HG02840 (cell line): ENCODE data around the gene ORMDL2.

Experiments used
- ATAC-seq: cut with Tn5 transposase; IDR thresholded peaks from one replicate; pipeline ENCODE4 v1.9.1; 2021; ENCODE audit warnings: mild to moderate bottlenecking, moderate library complexity, moderate number of reproducible peaks; ENCODE audit not compliant: unreplicated experiment, low FRiP score

Gene ORMDL2, protein sequence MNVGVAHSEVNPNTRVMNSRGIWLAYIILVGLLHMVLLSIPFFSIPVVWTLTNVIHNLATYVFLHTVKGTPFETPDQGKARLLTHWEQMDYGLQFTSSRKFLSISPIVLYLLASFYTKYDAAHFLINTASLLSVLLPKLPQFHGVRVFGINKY

DNA sequence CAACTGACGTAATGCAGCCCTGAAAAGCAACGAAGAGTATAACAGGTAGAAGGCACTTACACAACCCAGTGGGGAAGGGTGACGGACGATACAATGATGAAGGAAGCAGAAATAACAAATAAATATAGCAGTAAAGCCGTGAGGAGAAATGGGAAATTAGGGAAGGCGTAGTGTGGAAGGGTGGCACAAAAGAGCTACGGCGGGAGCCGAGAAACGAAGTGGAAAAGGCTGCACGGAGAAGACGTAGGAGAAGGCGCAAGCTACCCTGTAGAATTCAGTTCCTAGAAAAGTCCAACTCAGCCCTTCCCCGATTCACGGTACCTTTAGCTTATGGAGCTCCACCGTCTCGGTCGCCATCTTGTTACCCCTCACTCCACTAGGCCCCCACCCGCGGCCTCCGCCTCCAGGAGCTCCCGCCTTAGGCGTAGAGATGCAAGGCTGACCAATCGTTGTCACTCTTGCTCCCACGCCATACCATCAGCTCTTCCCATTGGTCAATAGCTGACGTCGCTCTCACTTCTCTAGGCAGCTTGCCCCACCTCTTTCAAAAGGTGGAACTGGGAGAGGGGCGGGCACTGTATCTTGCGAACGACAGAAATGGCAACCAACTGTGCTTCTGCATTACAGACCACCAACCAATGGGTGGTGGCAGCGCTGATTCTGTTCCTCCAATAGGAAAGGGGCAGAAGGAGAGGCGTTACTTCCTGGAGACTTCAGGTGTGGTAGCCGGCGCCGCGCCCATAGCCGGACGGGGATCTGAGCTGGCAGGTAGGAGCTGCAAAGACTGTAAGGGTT is at the start of gene ORMDL2, which contains the start of gene SARNP:
Gene ORMDL2 (plus strand): TSS at position 697 of the 795 bp plus-strand sequence. CDS start 959 bp downstream, outside the sequence.
Gene SARNP (minus strand): TSS at position 380 of the 795 bp plus-strand sequence. CDS start 23 bp downstream, at position 357.
- peak; percentile 98 for ATAC-seq

DNA sequence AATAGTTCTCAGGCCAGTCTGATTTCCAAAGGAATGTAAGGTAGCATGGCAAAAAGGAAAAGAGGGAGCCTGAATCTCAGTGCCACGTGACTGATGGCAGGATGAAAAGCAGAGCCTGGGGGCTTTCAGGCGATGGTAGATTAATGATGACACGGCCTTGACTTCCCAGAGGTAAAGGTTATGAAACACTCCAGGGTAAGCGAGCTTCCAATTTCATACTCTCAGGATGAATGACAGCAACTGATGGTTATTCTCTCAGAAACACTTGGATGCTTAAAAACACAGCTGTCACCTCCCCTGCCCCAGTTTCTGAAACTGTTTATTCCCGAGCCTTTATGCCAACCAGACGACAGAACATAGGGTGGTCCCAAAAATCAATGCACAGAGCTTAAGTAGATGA is 46.1 kb upstream of the ORMDL2 start:
- ATAC-seq: no peak

DNA sequence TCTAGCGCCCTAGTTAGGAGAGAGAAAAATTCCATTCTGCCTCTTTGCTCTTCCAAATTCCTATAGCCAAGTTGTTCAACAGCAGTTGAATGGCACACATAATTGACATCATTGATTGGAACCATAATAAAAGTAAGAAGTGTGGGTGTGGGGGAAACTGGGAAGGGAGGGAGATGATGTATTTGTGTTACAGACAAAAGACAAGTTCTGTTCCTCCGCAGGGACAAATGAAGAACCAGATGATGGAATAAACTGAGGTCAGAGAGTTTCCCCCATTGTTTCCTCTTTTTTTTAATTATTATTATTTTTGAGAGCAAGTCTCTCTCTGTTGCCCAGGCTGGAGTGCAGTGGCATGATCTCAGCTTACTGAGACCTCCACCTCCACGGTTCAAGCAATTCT is 40.0 kb upstream of the ORMDL2 start:
- no peak for ATAC-seq

DNA sequence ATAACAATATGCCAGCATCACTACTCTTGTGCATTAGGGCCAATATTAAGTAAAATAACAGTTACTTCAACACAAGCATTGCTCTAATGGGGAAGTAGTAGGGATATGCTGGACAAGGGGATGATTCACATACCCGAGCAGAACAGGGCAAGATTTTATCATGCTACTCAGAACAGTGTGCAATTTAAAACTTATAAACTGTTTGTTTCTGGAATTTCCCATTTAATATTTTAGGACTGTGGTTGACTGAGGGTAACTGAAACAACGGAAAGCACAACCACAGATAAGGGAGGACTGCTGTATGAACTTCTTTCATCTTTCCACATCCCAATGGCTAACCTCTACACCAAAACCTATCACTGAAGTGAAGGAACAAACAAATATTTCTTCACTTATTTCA is 37.2 kb upstream of the ORMDL2 start:
- ATAC-seq: no peak

DNA sequence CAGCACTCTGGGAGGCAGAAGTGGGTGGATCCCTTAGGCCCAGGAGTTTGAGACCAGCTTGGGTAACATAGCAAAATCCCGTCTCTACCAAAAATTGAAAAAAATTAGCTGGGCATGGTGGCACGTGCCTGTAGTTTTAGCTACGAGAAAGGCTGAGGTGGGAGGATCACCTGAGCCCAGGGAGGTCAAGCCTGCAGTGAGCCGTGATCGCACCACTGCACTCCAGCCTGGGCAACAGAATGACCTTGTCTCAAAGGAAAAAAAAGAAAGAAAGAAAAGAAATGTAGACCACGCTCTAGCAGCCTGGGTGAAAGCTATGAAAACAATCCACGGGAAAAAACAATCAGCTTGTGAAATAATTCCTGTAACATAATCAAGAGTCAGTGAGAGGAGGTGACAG is 29.3 kb upstream of the ORMDL2 start:
- no peak for ATAC-seq

DNA sequence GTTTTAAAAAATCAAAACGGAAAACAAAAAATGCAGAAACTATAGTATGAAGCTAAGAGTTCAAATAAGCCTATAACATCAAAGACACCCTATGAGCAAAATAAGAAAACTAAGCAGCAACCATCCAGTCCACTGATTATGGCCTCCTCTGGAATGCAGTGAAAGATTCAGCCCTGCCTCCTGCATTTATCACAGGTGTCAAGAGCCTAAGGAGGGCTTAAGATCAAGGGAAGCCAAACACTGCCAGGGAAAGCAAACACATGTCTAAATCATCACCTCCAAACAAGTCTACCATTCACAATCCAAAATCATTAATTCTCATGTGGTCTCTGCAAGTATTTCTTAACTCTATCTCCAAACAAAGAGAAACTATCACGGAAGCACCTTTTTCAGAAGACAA is 28.7 kb upstream of the ORMDL2 start:
- ATAC-seq: no peak

DNA sequence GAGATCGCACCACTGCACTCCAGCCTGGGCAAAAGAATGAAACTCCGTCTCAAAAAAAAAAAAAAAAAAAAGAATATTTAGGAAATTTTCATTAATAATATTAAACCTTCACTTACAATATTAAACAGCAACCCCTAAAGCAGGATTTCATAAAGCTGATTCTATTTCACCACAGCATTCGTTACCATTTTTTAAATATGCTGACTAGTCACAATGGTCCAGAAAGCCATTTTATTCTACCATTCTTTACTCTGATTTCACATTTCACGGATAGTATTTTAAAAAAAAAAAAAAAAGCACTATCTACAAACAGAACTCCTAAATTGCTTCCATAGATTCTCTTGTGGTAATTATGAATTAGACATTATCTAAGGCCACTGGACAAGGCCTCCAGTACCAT is 27.9 kb upstream of the ORMDL2 start:
- ATAC-seq: no peak

DNA sequence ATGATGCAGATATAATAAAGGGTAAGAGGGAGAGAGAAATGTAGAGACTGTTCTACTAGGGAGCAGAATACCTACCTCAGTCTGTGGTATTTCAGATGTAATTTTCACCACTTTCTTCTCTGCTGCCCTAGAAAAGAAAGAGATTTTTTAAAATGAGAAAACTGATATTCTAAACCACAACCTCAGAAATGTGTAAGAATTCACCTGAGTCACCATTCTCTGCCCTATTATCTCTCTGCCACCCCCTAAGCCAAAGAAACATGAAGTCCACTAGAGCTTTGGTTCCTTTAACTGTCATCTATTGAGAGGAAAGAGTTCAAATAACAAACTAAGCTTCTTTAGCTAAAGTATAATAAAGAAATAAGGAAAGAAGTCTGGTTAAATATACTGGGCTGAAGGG is 21.9 kb upstream of the ORMDL2 start:
- no peak for ATAC-seq

DNA sequence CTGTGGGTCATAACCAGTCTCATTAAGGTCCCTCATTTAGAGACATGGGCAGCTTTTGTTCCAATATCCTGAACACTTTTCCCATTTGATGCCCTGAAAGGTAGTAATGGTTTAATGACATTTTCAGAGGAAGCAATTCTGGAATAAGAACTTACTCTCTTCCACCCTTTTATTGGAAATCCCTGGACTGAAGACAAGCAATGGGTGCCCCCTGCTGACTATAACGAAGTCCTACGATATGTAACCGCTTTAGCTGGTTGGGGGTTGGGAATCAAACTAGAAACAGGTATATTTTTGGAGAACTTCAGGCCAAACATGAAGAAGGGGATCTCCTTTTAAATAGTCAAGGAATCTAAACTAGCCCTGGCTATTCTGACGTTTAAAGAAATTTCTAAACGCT is 20.8 kb upstream of the ORMDL2 start:
- no peak for ATAC-seq

DNA sequence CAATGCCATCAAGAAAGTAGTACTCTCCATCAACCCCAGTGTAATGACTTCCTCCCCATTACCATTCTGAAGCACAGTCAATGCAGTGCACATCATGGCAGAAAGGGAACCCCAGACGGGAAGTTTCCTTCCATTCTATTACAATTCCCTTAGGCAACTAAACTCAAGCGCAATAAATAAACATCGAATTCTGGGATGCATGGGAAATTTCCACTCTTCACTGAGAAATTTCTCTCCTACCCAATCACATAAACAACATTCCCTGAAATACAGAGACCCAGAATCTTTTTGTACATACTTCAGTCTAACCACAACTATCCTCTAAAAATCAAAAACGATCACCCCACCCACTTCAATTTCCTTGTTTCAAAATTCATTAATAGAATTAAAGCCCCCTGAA is 20.3 kb upstream of the ORMDL2 start:
- no peak for ATAC-seq

DNA sequence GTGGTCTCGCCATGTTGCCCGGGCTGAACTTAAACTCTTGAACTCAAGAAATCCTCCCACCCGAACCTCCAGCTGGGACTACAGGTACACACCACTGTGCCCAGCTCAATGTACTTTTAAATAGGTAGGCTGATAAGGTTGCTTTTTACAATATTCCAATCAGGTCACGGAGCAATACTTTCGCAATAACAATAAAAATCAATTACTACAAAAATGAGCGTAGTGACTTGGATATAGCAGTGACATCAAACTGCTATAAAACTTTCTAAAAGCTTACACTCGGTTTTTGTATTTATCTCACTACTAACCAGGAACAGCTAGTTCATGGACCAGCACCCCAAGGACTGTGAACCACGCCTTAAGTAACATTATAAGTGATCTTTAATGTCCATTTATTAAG is 10.9 kb upstream of the ORMDL2 start:
- ATAC-seq: no peak

DNA sequence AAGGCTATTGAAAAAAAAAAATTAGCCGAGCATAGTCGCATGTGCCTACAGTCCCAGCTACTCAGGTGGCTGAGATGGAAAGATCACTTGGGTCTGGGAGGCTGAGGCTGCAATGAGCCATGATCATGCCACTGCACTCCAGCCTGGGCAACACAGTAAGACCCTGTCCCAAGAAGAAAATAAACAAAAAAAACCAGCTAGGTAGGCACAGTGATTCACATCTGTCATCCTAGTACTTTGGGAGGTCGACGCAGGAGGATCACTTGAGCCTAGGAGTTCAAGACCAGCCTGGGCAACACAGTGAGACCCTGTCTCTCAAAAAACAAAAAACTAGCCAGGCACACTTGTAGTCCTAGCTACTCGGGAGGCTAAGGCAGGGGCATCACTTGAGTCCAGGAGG is 8.6 kb upstream of the ORMDL2 start:
- ATAC-seq: no peak

DNA sequence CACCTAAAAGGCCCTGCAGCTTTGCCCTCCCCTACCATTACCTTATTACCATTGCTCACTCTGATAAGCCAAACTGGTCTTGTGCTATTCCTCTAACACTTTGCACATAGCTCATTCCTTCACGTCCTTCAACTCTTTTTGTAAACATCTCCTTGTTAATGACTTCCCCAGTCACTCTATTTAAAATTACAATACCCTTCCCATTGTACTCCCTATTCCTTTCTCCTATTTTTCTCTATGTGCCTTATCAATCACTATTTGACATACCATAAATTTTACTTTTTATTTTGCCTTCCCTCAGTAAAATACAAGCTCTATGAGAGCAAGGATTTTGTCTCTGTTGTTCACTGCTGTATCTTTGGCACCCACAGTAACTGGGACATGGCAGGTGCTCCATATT is 5.8 kb upstream of the ORMDL2 start:
- no peak for ATAC-seq

DNA sequence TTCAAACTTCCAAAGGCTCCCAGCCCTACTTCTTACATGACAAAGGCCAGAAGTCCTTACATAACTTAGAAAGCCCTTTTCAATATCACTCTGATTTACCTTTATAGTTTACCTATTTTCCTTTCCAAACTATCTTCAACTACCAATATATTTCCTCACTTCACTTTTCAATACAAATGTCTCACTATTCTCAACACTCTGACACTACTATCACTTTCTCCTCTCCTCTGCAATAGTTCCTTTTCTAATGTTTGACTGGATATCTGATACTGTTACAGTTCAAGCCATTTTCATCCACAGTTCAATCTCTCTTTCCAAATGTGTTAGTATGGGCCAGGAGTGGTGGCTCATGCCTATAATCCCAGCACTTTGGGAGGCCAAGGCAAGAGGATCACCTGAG is 3.6 kb upstream of the ORMDL2 start:
- ATAC-seq: no peak

DNA sequence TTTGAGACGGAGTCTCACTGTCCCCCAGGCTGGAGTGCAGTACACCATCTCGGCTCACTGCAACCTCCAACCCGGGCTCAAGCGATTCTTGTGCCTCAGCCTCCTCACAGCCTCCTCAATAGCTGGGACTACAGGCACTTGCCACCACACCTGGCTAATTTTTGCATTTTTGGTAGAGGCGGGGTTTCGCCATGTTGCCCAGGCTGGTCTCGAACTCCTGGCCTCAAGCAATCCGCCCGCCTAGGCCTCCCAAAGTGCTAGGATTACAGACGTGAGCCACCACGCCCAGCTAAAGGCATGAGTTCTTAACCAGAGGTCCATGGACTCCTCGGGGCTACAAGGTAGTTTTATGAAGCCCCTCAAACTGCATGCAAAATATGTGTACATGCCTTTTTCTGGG is 2.4 kb upstream of the ORMDL2 start:
- ATAC-seq: no peak

DNA sequence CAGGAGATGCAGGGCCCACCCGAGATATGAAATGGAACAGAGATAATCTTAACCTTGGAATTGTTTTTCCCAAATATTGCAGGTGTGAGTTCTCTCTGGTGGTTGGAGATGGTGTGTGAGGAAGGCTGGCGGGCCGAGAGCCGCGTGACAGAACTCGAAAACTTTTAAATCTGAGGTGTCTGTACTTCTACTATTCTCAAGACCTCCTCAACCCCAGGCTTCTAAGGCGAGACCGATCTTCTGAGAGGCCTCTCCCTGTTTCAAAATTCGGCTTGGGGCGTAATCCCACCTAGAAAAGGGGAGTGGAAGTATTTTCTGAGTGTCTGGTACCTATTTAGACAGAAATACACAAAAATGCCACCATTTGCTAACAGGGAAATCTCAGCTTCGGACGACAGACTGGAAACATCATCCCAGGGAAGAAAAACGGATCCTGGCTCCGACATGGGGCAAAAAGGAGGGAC is 928 bp upstream of the ORMDL2 start:
- no peak for ATAC-seq

DNA sequence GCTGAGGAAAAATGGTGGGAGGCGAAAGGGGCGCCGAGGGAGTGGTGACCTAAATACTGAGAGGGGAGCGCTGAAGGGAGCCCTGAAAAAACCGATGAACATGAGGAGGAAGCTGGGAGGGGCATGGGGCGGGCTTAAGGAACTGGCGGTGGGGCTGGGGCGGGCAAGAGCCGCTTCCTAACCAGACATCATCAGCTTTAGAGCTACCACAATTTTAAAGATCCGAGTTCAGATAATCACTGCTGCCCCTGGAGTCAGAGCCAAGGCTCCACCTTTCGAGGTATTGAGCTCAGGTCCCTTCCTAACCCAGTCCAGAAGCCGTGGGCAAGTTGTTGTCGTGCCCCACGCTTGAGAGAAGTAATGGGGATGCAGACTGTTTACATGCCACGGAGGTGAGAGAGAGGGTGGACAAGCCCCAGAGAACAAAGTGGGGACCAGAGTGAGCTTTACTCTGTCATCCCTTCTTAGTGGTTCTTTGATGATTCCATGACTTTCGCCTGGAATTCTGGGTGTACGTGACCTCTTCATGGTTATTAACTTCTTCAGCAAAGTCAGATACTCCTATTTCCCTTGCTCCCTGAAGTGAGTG is 393 bp downstream of the ORMDL2 start:
- peak; percentile 26 for ATAC-seq

DNA sequence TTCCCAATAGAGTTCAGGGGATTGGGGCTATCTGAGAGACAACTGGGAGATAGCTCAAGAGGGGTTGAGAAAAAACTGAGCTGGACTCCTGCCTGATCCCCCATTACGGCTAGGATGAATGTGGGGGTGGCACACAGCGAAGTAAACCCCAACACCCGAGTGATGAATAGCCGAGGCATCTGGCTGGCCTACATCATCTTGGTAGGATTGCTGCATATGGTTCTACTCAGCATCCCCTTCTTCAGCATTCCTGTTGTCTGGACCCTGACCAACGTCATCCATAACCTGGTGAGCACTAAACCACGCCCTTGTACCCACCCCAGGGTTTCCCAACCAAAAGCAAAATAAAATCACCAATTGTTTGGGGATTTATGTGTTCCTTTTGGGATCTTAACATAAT is 1.0 kb downstream of the ORMDL2 start:
- no peak for ATAC-seq

DNA sequence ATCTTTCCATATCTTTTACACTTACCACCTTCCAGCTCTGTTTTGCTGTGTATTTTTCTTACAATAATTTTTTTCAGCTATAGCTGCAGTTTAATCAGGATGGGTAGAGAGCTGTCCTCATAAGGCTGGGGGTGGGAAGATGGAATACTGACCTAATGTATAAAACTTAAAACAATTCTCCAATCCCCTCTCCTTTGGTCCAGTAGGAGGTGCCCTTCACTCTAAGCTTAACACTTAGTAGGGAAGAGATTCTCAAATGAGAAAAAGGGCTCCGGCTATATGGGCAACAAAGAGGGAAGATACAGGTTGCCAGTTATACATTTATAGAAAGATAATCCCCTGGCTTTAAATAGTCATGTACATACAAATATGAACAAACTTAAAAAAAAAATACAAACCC is 2.8 kb downstream of the ORMDL2 start:
- no peak for ATAC-seq

DNA sequence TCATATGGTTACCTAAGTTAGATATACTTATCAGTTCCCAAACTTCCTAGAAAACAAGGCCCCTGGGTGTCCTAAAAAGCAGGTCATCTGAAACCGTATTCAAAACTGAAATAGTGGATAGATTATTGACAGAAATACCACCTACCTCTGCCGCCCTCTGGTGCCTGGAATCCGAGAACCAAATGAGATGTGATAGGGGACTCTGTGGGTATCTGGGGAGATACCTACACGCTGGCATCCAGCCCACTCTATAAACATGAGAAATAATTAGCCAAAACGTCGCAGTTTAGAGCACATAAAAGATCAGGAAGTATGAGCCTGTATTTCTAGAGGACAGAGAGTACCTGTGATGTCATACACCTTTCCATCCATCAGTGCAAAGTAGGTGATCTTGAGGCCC is 4.4 kb downstream of the ORMDL2 start:
- no peak for ATAC-seq

DNA sequence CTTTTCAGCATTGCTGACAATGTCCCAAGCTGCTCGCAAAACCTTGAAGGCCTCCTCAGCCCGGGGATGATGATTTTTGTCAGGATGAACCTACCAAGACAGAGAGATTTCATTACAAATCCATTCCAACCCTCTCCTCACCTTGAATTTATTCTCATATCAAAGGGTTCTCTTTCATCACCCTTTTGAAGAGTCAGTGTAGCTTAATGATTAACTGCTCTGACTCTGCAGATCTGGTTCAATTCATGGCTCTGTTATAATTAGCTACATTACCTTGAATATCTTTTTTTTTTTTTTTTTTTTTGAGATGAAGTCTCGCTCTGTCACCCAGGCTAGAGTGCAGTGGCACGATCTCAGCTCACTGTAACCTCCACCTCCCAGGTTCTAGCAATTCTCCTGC is 5.6 kb downstream of the ORMDL2 start:
- no peak for ATAC-seq

DNA sequence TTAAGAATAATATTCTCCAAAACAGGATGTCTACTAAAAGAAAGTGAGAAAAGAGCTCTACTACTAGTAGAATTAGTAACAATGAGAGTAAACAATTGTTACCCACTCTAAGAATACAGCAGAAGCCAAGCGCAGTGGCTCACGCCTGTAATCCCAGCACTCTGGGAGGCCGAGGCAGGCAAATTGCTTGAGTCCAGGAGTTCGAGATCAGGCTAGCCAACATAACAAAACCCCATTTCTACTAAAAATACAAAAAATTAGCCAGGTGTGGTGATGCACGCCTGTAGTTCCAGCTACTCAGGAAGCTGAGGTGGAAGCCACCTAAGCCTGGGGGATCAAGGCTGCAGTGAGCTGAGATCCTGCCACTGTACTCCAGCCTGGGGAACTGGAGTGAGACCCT is 6.9 kb downstream of the ORMDL2 start:
- no peak for ATAC-seq
